Erythroblast (primary cell): ENCODE data around the gene FAM209A.
"Not testable (repeated sequence)": the region's sequence is repeated elsewhere in the genome, so short reads cannot be mapped to it uniquely, and the experiment has no call there.

ENCODE experiments used
- GATA1 ChIP-seq: IDR thresholded peaks from 2 replicates; pipeline ENCODE4 v1.6.1; 2011; ENCODE audit warnings: low read depth, mild to moderate bottlenecking, control low read depth, low read length, moderate library complexity
- POLR2A ChIP-seq: IDR thresholded peaks from 2 replicates; pipeline ENCODE4 v1.6.1; 2011; ENCODE audit warnings: mild to moderate bottlenecking, low read length

DNA sequence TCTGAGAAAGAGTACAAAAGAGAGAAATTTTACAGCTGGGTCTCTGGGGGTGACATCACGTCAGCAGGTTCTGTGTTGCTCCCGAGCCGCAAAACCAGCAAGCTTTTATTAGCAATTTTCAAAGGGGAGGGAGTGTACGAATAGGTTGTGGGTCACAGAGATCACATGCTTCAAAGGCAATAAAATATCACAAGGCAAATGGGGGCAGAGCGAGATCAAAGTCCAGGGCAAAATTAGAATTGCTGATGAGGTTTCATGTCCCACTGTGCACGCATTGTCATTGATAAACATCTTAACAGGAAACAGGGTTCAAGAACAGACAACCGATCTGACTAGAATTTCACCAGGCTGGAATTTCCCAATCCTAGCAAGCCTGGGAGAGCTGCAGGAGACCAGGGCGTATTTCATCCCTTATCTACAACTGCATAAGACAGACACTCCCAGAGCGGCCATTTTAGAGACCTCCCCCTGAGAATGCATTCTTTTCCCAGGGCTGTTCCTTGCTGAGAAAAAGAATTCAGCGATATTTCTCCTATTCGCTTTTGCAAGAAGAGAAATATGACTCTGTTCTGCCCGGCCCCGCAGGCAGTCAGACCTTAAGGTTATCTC, 3.7 kb upstream of the FAM209A start:
- TF ChIP-seq POLR2A, GATA1: not testable (repeated sequence)
